ENCODE data around the gene STX3.
"Not testable (repeated sequence)": the region's sequence is repeated elsewhere in the genome, so short reads cannot be mapped to it uniquely, and the experiment has no call there.

The STX3 gene

DNA sequence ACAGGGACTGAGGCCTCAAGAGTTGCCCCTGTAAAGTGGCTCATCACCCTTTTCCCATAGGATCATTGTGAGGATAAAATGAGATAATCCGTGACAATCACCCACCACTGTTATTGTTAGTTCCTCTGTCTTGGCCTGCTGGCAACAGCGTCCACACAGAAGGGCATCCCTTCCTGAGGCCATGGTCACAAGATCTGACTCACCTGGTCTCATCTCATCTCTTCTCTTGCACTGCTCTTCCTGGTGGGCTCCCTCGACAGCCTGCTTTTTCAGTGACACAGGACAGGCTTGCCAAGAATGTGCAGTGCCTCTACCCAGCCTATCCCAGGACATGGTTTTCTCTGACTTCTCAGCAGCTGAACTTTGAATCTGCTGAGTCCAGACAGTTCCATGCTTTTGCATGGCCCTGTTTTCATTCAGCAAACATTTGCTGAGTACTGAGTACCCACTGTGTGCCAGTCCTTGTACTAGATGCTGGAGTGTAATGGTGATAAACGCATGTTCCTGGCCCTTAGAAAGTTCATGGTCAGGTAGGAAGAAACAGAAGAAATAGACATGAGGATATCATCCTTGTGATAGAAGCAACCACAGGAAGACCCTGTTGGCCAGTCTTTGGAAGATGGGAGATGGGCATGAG, 3.3 kb downstream of the STX3 start:
- DNase-seq (ENCODE audit: low read depth), result no peak

GRCh38 chr11:59759900-59760299, 4.7 kb downstream of the STX3 start:
- DNase-seq (ENCODE audit: low read depth), result no peak

DNA sequence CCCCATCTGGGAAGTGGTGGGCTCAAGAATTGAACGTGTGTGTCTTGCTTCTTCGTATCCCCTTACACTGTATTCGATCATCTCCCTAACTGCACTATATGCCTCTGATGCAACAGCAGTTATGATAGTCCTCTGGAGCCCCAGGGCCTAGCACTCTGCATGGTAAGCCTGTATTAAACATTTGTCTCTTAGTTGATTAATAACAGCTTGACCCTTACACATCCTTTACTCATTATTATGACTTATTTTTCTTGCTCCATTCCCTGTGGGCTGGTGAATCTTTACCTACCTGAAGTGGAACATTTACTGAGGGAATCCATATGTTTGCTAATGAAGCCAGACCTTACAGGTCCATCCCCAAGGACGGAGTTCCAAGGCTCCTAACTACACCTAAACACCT, 5.6 kb downstream of the STX3 start:
- no peak for DNase-seq (ENCODE audit: low read depth)

- no peak for DNase-seq (ENCODE audit: low read depth)
These were observed 6.8 kb downstream of the STX3 start for GRCh38 chr11:59761993-59762392.

GRCh38 chr11:59765068-59765735, 10.0 kb downstream of the STX3 start:
- DNase-seq (ENCODE audit: low read depth), result no peak

- no peak for DNase-seq (ENCODE audit: low read depth)
These were observed 11.5 kb downstream of the STX3 start for GRCh38 chr11:59766542-59767224.

DNA sequence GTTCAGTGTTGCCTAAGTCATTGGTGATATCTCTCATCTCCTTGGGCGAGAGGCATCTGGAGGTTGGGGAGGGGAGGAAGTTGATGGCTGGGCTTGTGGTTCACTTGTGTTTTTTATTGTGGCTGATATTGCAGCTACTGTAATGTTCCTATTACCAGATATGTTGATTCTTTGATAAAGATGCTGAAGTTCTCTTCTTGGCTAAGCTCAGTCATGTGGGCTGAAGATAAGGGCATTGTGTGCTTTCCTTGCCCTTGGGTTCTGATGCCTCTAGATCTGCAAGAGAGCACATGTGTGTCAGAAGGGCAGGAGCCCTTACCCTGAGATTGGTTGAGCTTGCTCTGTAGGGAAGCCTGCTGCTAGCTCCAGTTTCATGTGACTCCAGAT, 12.0 kb downstream of the STX3 start:
- DNase-seq (ENCODE audit: low read depth), result peak; percentile 14

GRCh38 chr11:59769111-59769510, 13.9 kb downstream of the STX3 start:
- DNase-seq (ENCODE audit: low read depth), result no peak

DNA sequence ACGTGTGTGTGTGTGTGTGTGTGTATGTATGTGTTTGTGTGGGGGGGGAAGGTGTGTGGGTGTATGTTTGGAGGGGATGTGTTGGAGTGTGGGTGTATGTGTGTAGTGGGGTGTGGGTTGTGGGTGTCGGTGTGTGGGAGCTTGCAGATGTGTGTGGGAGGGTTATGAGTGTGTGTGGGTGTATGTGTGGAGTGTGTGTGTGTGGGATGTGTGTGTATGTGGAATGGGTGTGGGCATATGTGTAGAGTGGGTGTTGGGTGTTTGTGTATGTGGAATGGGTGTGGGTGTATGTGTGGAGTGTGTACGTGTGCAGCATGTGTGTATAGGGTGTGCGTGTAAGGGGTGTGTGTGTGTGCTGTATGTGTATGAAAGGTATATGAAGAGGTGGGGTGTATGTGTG, 14.7 kb downstream of the STX3 start:
- DNase-seq (ENCODE audit: low read depth), result no peak

DNA sequence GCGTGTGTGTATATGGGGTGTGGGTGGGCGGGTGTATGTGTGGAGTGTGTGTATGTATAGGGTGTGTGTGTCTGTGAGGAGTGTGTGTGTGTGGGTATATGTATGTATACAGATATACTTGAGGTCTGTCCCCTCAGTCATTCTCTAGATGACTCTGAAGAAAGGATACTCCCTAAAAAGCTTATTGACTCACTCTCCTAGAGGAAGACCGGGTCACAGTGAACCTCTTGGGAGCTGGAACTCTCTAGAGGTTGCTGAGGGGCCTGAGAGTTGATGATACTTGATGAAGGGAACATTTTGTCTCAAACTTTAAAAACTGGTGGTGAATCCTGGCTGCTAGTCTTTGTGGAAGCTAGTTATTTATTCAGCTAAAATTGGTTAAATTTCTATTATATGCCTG, 15.1 kb downstream of the STX3 start:
- no peak for DNase-seq (ENCODE audit: low read depth)

DNA sequence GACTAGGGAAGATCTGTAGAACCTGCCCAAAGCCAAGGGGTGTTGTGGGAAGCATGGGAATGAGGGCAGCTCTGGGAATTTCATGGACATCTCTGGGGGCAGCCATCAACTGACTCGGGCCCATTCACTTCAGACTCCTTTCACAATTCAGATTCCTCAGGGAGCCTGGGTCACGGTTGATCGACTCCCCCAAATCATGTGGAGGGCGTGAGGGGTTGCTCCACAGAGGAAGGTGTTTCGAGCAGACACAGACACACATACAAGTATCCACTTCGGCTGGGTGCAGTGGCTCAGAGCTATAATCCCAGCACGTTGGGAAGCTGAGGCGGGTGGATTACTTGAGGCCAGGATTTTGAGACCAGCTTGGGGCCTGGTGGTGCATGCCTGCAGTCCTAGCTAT, 15.7 kb downstream of the STX3 start:
- no peak for DNase-seq (ENCODE audit: low read depth)

DNA sequence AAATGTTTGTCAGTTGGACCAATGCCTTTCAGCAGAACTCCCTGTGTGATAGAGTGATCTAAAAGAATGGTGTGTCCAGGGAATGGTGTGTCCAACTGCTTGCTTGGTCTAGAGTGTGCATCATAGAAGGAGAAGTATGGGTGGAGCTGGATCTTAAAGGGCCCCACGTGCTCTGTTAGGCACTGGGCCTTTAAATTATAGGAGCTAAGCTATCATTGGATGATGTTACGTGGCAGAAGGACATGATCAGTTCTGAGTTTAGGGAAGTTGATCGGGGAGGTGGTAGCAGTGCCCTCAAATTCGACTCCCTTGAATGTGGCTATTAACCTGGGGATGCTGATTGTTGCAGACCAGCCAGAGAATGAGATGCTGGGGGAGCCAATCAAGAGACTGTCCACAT, 16.4 kb downstream of the STX3 start:
- DNase-seq (ENCODE audit: low read depth), result no peak

- DNase-seq (ENCODE audit: low read depth), result no peak
These were observed 17.9 kb downstream of the STX3 start for GRCh38 chr11:59773083-59773440.

GRCh38 chr11:59776210-59777066, 21.3 kb downstream of the STX3 start:
- DNase-seq (ENCODE audit: low read depth), result peak; percentile 89

DNA sequence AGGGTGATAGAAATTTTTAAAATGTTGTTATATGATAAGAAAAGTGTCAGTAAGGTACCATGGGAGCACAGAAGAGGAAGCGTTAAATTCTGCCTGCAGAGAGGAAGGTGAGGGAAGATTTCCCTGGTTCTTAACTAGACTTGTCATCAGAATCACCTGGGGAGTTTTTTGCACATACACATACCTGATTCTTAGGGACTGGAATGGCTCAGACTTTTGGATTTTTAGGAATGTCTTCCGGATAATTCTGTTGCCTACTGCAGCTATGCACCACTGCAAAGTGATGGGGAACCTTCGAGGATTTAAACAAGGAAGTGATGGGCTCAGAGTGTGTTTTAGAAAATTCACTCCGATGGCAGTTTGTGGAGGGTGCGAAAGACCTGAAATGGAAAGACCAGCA, 21.9 kb downstream of the STX3 start:
- no peak for DNase-seq (ENCODE audit: low read depth)

- no peak for DNase-seq (ENCODE audit: low read depth)
These were observed 22.9 kb downstream of the STX3 start for GRCh38 chr11:59778122-59778521.

GRCh38 chr11:59779487-59779886, 24.3 kb downstream of the STX3 start:
- DNase-seq (ENCODE audit: low read depth), result no peak

- DNase-seq (ENCODE audit: low read depth), result no peak
These were observed 26.9 kb downstream of the STX3 start for GRCh38 chr11:59782080-59782479.

DNA sequence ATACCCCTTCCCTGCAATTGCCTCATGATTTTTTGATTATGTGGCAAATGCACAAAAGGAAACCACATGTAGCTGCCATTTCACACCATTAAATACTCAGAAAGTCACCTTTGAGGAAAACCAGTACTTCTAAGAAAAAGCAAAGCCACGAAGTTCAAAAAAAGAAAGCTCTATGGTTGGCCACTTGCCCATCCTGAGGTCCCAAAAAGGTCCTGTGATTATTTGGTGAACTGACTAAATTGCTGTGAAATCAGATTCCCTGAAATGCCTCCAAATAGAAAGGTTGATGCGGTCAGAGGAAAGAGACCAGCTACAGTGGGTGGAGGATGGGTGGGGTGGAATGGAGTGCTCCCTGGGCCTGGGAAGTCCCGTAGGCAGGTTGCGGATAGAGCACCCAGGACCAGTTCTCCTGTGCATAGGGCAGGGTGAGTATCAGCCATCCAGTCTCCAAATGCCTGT, 28.5 kb downstream of the STX3 start:
- DNase-seq (ENCODE audit: low read depth), result no peak

DNA sequence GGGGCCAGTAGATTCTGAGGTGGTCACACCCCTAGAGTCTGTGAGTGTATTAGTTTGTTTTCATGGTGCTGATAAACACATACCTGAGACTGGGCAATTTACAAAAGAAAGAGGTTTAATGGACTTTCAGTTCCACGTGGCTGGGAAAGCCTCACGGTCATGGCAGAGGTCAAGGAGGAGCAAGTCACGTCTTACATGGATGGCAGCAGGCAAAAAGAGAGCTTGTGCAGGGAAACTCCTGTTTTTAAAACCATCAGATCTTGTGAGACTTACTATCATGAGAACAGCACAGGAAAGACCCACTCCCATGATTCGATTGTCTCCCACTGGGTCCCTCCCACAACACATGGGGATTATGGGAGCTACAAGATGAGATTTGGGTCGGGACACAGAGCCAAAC, 29.3 kb downstream of the STX3 start:
- not testable (repeated sequence) for DNase-seq (ENCODE audit: low read depth)

GRCh38 chr11:59785818-59786217, 30.6 kb downstream of the STX3 start:
- no peak for DNase-seq (ENCODE audit: low read depth)

DNA sequence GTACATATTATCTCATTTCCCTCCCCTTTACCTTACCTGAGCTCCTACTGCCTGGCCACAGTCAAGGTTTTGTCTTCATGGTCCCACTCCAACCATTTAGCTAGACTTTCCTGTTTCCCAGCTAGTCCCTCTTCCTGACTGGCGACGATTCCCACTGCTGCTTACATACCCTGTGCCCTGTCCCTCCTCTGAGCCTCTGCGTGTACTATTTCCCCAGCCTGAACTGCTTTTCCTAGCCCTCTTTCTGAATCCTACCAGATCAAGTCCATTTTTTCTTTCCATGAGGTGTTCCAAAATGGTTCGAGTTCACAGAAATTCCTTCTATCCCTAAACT, 32.0 kb downstream of the STX3 start:
- DNase-seq (ENCODE audit: low read depth), result no peak

DNA sequence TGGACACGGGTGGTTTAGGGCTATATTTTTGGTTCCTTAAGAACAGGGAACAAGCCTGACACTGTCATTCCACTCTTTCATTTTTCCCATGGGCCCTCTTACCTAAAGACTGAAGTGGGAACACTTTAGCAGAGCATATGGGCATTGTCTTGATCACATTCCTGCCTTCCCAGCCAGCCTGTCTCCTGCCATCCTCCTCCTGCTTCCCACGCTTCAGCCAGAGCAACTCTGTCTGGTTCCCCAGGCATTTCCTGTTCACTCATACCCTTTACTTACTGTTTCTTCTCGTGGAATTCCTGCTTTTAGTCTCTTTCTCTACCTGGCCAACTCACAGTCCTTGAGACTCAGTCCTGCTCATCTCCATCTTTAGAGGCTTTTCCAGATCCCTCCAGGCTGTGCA, 32.6 kb downstream of the STX3 start:
- peak; percentile 72 for DNase-seq (ENCODE audit: low read depth)
